HG02763 (cell line): Measurements from ENCODE around the gene EMP2.
"Not testable (repeated sequence)": the region's sequence is repeated elsewhere in the genome, so short reads cannot be mapped to it uniquely, and the experiment has no call there.

Experiments
- ATAC-seq: cut with Tn5 transposase; IDR thresholded peaks from one replicate; pipeline ENCODE4 v1.9.1; 2021; ENCODE audit warnings: mild to moderate bottlenecking, moderate library complexity; ENCODE audit not compliant: unreplicated experiment

Gene EMP2

DNA sequence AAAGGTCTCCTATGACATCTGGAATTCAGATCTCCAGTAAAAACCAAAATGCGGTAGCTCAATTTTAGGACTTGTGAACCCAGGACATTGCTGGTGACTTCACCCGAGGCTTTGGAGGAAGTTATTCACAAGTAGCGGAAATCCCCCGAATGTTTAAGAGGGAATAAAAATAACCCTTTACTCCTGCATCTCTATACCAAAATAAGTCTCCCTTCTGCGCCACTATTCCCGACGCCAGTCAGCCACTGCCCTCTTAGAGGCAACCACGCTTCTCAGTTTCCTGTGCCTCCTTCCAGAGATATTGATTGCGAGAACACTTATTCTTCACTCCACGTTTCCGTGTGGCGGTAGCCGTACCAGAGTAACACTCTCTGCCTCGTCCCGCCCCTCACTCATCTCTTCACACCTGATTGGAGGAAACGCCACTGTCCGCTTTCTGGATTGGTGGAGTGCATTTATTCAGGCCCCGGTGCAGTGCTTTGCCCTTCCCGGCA is 27.4 kb downstream of the EMP2 start:
- ATAC-seq: peak; percentile 95

DNA sequence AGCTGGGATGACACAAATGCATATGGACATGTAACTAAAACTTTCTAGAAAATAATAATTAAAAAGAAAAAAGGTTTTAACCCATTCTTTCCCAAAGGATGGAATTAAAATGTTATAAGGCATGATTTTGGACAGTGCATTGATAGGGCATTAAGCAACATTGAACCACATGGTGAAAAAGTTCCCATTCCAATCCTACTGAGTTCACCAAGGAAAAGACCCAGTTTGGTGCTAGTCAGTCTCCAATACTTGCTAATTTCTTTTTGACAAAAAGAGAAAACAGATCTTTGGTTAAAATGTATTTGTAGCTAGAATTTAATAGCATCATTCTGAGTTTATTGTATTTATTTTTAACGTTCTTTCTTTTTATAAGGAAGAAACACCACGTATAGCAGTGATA is 28.1 kb downstream of the EMP2 start:
- ATAC-seq: no peak

DNA sequence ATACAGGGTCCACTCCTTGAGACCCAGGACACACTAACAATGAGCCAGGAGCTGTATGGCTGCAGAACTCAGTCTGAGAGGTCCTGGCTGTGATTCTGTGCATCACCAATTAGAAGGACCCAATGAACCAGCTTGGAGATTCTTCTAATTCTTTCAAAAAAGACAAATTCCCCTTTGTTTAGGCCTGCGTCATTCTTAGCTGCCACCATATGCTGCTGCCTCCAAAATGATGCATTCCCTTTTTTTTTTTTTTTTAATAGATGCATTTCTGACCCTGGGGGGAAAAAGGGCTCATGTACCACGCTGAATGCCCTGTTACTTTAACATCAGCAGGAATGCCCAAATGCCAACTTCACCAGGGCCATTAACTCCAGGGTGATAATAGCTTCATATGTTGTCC is 28.5 kb downstream of the EMP2 start:
- ATAC-seq: no peak

DNA sequence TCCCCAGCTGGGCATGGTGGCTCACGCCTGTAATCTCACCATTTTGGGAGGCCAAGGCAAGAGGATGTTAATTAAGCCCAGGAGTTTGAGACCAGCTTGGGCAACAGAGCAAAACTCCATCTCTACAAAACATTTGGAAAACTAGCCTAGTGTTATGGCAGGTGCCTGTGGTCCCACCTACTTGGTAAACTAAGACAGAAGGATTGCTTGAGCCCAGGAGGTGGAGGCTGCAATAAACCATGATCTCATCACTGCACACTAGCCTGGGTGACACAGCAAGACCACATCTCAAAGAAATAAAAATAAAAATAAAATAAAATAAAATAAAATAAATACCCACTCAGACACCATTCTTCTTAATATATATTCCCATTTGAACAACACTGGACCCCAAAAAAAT is 32.0 kb downstream of the EMP2 start:
- ATAC-seq: no peak

DNA sequence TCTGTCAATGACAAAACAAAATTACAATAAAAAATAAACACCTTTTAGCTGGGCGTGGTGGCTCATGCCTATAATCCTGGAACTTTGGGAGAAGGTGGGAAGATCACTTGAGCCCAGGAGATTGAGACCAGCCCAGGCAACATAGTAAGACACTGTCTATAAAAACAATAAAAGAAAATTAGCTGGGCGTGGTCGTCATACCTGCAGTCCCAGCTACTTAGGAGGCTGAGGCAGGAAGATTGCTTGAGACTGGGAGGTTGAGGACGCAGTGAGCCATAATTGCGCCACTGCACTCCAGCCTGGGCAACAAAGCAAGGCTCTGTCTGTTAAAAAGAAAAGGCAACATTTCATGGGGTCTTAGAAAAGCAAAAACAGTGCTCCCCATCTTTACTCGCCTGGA is 32.7 kb downstream of the EMP2 start:
- no peak for ATAC-seq

DNA sequence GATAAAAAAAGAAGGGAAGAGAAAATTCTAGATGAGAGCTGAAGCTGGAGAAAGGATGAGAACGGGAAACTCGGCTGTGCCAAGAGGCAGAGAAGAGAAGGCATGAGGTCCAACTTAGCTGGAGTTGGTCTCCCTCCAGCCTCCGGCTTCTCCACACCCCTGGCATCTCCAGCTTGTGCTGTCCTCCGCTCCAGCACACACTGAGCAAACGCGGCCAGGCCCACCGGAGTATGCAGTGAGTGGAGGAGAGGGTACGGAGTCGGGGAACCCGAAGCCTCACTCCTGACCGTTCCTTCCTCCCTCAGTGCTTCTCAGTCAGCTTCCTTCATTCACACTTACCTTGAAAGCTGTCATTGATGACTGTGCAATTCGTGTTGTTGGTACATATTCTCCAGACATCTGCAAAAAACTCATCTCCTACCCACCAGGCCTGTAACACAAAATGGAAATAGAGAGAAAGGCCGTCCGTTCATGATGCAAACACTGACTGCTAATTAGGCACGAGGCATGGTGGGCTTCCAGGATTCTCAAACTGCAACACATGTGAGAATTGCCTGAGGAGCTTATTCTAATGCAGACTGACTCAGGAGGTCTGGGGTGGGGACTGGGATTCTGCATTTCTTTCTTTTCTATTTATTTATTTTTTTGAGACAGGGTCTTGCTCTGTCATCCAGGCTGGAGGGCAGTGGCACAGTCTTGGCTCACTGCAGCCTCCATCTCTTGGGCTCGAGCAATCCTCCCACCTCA is 37.0 kb downstream of the EMP2 start:
- no peak for ATAC-seq

DNA sequence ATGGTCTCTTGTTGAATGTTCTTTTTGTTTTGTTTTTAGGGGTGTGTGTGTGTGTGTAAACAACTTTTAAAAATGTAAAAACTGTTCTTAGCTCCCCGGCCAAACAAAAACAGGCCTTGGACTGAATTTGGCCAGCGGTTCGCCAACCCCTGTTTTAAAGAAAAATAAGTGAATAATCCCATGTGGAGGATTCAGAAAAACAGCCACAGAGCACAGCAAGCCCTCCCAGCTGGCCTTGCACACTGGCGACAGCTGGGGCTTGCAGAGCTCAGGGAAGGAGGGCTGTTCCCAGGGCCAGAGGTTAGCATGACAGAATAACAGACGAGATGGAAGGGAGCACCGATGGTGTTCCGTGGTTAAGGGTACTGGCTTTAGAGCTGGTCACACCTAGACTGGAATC is 39.0 kb downstream of the EMP2 start:
- no peak for ATAC-seq

DNA sequence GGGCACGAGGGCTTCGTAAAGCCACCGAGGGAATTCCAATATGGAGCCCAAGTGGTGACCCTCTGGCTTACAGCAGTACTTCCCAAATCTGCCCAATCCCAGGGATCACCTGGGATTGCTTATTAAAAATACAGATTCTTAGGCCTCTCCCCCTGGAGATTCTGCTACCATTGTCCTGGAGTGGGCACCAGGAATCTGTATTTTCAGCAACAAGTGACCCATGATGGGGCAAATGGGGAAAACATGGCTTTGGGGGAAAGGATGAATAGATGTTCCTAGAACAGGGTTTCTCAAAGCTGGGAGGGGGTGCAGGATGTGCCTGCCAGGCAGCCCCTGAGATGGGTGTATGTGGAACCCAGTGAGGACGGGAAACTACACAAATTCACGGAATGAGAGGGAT is 40.6 kb downstream of the EMP2 start:
- no peak for ATAC-seq

DNA sequence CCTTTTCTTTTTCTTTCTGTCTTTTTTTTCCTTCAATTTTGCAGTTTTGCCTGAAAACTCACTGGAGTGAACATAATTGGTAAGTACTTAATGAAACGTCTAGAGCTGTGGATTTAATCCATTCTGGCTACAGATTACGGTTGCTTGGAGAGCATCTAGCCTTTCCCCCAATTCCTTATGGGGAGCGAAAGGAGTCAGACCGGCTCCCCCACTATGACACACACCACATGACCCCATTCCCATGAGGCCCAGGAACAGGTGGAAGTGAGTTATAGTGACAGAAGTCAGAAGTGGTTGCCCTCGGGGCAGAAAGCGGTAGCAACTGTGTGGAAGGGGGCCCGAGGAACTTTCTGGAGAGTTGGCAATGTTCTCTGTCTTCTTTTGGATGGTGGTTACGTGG is 41.2 kb downstream of the EMP2 start:
- no peak for ATAC-seq

DNA sequence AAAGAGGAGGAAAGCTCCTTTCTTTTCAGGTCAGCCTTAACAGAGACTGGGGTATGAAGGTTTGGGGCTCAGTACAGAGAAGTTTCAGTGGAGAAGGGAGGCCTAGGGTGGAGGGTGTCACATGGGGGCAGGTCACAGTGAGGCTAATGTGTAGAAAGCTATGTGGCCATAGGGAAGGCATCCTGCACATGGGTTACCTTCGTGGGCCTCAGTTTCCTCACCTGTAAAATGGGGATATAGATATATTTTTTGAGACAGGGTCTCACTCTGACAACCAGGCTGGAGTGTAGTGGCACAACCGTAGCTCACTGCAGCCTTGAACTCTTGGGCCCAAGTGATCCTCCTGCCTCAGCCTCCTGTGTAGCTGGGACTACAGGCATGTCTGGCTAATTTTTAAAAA is 41.8 kb downstream of the EMP2 start:
- ATAC-seq: no peak

DNA sequence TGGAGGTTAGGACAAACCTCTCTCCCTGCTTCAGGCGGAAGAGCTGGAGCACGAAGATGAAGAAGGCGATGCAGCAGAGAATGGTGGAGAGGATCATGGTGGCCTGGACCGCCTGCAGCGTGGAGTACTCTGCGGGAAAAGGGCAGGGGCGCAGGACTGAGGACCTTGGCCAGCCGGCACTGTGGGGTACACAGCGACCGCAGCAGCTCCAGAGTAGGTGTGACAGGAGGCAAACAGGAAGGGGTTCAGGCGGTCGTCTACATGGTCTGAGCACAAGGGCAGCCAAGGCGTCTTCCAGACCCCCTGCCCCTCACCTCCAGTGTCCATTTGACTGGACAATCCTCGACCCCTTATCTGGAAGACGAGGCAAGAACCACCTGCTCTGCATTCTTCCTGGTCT is 42.5 kb downstream of the EMP2 start:
- ATAC-seq: no peak

DNA sequence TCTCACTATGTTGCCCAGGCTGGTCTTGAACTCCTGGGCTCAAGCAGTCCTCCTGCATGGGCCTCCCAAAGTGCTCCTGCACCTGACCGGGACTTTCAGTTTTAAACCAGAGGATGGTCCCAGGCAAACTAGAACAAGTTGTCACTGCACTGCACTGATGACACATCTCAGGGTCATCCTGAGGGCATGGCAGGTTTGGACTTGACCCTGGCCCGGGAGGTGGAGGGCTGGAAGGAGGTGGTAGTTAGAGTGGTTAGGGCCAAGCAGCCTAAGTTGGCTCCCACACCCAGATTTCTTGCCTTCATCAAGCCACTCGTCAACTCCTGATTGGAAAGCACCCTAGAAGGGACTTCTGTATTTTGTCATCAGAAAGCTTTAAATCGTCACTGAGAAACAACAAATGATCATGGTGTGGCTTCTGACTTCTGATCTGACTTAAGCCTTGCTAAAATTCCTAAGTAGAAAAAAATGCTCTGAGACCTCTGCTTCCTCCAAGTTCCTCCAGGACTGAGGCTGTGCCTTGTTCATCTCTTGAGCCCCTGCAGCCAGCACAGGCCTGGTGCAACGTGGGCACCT is 43.5 kb downstream of the EMP2 start:
- ATAC-seq: no peak

DNA sequence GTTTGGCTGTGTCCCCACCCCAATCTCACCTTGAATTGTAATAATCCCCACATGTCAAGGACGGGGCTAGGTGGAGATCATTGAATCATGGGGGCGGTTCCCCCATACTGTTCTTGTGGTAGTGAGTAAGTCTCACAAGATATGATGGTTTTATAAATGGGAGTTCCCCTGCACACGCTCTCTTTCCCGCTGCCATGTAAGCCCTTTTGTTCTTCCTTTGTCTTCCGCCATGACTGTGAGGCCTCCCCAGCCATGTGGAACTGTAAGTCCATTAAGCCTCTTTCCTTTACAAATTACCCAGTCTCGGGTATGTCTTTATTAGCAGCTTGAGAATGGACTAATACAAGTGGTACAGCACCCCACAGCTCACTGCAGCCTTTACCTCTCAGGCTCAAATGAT is 44.1 kb downstream of the EMP2 start:
- ATAC-seq: not testable (repeated sequence)

DNA sequence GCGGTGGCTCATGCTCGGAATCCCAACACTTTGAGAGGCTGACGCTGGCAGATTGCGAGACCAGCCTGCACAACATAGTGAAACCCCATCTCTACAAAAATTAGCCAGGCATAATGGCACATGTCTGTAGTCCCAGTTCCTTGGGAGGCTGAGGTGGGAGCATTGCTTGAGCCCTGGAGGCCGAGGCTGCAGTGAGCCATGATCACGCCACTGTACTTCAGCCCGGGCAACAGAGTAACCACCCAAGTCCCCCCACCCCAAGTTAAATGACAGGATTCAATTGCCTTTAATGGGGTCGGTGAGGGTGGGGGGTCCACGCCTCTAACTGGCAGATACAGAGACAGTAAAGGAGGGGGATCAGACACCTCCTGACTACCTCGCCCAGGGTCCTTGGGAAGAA is 44.9 kb downstream of the EMP2 start:
- ATAC-seq: no peak

DNA sequence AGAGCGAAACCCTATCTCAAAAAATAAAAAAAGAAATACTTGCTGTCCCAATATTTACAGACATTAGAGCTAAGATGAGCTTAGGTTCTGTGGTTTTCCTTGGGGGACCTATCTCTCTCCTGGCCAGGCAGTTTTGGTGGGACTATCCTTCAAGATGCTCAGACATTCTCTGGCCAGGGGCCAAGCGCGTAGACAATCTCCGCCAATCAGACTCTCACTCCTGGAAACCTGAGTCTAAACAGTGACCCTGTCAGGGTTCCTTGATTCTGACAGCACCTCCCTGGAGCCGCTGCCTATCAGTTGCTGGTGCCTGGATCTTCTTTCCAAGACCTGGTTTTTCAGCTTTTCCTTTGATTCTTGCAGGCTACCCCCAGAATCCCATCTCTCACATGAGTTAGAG is 45.6 kb downstream of the EMP2 start:
- no peak for ATAC-seq

DNA sequence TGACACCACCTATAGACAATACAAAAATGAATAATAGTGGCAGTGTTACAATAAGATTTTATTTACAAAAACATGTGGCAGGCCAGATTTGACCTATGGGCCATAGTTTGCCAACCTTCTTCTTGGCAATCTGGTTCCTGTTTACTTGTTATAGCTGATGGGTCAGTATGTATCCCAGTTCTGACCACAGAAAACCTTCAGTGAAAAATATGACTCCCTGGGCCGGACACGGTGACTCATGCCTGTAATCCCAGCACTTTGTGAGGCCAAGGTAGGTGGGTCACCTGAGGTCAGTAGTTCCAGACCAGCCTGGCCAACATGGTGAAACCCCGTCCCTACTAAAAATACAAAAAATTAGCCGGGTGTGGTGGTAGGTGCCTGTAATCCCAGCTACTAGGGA is 46.8 kb downstream of the EMP2 start:
- not testable (repeated sequence) for ATAC-seq

DNA sequence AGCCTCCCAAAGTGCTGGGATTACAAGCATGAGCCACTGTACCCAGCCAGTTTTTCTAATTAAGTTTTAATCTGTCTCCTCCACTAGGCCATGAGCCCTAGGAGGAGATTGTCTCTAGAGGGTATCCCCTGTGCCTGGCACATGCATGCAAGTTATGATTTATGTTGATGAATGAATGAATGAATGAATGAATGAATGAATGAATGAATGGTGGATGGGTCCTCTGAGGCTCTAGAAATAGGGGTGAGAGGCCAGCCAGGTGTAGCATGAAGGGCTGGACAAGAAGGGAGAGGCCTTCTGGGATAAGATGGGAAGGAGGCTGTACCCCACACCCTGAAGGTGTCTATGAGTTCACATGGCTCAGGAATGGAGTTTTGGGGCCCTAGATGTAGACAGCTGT is 48.8 kb downstream of the EMP2 start:
- ATAC-seq: no peak

DNA sequence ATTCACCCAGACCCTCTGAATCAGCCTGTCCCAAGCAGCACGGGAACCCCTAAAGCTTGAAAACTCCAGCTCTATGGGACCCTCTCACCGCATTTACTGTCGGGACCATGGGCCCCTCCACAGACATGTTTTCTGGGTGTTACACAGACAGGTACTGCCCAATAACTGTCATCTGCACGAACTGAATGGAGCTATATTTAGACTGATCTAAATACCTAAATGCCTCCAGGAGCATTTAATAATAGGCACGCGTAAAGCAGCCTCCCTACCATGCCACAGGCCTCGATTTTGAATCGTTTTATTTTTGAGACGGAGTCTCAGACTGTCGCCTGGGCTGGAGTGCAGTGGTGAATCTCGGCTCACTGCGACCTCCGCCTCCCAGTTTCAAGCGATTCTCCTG is 49.7 kb downstream of the EMP2 start:
- ATAC-seq: no peak

DNA sequence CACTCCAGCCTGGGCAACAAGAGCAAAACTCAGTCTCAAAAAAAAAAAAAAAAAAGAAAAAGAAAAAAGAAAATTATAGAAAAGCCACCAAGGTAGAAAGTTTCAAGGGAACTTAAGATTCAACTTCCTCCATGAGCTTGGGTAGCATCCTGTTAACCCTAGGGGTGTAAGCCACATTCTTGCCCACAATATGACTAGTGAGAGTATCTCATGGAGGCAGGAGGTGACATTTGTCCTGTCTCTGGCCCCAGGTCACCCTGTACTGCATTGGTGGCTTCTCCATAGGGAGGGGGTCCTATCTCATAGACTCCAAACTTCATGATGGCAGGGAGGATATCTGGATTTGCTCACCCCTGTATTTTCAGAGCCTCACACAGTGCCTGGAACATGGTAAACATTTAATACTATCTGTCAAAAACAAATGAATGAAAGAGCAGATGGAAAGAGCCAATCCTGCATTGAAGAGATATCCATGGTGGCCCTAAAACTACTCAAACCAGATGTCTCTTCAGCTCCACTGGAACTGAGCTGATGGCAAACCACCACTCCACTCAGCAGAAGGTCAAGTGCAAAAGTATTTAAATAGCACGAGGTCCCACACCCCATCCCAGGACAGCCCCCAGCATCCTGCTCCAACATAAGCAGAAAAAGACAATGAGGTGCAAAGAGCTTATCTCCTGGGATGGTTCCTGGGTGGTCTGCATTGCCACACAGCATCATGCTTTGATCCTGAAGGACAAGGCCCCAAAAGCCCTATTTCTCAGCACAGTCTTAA is 50.3 kb downstream of the EMP2 start:
- ATAC-seq: no peak

DNA sequence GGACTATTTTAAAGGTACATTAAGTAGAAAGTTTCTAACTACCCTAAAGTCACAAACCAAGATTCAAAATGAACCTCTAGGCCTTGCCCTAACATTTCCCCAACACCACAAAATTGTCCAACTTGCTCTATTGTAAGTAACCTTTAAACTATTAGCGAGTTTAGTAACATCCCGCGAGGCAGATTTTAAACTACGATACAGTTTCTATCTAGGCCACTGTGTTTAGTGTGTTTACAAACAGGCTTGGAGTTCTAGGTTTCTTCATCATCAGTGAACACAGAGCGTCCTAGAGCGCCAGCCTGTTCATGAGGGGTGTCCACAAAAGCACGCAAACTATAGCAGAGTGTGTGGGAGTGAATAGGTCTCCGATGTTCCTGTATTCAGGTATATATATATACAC is 51.8 kb downstream of the EMP2 start:
- ATAC-seq: no peak

DNA sequence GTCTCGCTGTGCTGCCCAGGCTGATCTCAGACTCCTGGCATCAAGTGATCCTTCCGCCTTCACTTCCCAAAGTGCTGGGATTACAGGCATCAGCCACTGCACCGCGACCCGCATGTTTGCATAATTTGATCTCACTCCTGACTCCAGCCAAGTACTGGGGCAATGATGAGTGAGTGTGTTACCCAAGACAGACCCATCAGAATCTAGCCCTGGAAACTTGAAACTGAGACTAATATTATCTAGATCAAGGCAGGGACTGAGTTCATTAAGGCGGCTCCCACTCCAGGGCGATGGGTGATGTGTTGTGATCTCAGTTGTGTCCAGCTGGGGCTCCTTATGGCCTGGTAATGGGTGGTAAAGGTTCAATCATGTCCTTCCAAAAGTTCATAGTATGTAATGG is 53.4 kb downstream of the EMP2 start:
- no peak for ATAC-seq

DNA sequence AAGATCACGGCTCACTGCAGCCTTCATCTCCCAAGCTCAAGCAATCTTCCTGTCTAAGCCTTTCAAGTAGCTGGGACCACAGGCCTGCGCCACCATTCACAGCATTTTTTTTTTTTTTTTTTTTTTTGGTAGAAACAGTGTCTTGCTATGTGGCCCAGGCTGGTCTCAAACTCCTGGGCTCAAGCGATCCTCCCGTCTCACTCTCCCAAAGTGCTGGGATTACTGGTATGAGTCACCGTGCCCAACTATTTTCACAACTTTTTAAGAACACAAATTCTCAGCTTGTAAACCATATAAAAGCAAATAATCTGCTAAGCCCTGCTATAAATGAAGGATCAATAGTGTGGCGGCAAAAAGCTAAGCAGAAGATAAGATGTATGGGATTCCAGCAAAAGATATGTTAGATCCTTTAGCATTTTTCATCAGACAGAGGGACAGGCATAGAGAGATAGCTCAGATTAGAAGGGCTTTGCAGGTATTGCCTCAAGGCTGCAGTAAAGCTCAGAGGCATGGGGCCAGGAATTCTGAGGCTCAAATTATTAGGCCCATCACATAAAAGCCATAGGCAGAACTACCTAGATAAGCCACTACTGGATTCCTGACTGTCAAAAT is 55.1 kb downstream of the EMP2 start:
- ATAC-seq: no peak
